H1 (cell line): ENCODE data around the gene TBCE. TPM values are rescaled to one million over a fixed set of nuclear protein-coding genes. Genes with fewer than 3 reads are reported as not detected.

ENCODE experiments used
- ASH2L ChIP-seq: fragments of 200-600, 300-600 bp; sonication (generic); IDR thresholded peaks from one replicate; pipeline ENCODE4 v1.7.1; 2017; ENCODE audit warnings: low read length
- RBBP5 ChIP-seq: IDR thresholded peaks from 2 replicates; pipeline ENCODE4 v1.7.1; 2012; ENCODE audit warnings: low read depth, mild to moderate bottlenecking, inconsistent platforms, low read length, moderate library complexity, borderline replicate concordance
- RNF2 ChIP-seq: fragments of 200-900, 300-1000 bp; sonication (generic); IDR thresholded peaks from 2 replicates; pipeline ENCODE4 v1.7.1; 2016; ENCODE audit warnings: borderline replicate concordance, low read depth, mild to moderate bottlenecking, antibody characterized with exemption, low read length; ENCODE audit not compliant: poor library complexity, severe bottlenecking; ENCODE audit errors: missing control alignments
- SIN3A ChIP-seq, 2 experiments: IDR thresholded peaks in 1 of 2; conservative IDR thresholded peaks in 1 of 2; 2 replicates each; pipeline ENCODE4 v1.6.1; 2011 to 2012; ENCODE audit warnings: low read length in 2 of 2, improper control_type of control experiment in 1 of 2, low read depth in 1 of 2, mild to moderate bottlenecking in 1 of 2
- TEAD4 ChIP-seq: IDR thresholded peaks from 2 replicates; pipeline ENCODE4 v1.6.1; 2012; ENCODE audit warnings: low read depth, low read length, inconsistent platforms, mixed read lengths
- polyA plus RNA-seq, 7 experiments: library from polyadenylated mRNA; depleted of rRNA in 3 of 7; stranded (reverse) in 5 of 7; unstranded in 2 of 7; fragments of >200 nt in 5 of 7; fragments of 200-250 nt in 2 of 7; gene quantifications; 1 replicate in 5 of 7; 2 replicates in 1 of 7; 4 replicates in 1 of 7; pipeline versions ENCODE4 v1.2.1 to v1.2.3, GENCODE V29; 2011 to 2013; ENCODE audit warnings: missing spikeins in 2 of 7, mixed read lengths in 2 of 7
- total RNA-seq: library from RNA; stranded (reverse); fragmentation: NEBNext Ultra II Directional; extraction: Animal tissue kit (Norgen Biotek cat#: 25700); gene quantifications from 2 replicates; pipeline ENCODE4 v1.2.1, GENCODE V29; 2021
- TF ChIP-seq, protein P1 (sequence below): IDR thresholded peaks from 2 replicates; pipeline ENCODE4 v1.6.1; 2012; ENCODE audit warnings: inconsistent platforms

Gene TBCE
- total and polyA plus RNA-seq, 2 of the 8 experiments (the other 6 are each of a cell fraction or from before 2014, with no cell fraction given): 22.7 to 42.9 TPM

DNA sequence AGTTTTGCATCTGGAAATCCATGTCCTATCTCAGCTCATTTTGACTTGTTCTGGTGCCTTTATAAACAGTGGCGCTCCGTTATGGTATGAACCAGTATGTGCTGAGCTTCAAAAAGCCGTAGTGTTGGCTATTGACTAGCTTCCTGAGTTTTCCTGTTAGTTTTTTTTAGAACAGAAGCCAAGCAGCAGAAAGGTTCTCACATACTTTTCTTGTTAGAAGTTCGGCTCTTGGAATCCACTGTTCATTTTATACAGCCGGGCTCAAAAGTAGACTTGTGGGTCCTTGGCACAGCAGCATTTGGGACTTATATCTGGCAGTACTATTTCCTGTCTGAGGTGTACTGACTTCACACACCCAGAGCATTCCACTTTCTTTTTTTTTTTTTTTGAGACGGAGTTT, 63.8 kb downstream of the TBCE start (continued):
- TF ChIP-seq SIN3A (conservative IDR thresholded peaks at IDR 0.05 in 1 of 2, IDR thresholded peaks at IDR 0.05 in 1 of 2; ENCODE audit: low read depth in 1 of 2, low read length in 2 of 2): no peak
- TF ChIP-seq RNF2: no peak
- no peak for TF ChIP-seq ASH2L
- no peak for TF ChIP-seq RBBP5
- no peak for TF ChIP-seq TEAD4
- TF ChIP-seq, protein P1, sequence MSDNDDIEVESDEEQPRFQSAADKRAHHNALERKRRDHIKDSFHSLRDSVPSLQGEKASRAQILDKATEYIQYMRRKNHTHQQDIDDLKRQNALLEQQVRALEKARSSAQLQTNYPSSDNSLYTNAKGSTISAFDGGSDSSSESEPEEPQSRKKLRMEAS: no peak
